Femur (tissue), 1 donor: ENCODE results near the gene TSPAN10.

Experiments
- DNase-seq: peaks from one replicate; pipeline ENCODE4 v3.0.0-alpha.2; 2017

The TSPAN10 gene

DNA sequence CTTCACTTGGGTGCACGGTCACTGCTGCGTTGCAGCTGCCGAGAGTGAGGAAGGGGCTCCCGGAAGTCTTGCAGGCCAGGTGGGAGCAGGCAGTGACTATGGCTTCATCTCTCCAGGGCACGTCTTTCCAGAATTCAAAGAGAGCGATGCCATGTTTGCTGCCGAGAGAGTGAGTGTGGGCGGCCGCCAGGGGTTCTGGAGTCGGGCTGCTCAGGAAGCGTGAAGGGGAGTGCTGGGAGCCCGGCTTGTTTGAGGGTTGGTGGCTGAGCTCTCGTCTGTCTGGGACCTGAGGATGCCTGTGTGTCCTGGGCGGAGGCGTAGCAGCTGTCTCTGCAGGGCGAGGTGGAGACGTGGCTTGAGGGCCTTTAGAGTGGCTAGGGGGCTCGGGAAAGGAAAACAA, 53.1 kb downstream of the TSPAN10 start:
- DNase-seq, result no peak

DNA sequence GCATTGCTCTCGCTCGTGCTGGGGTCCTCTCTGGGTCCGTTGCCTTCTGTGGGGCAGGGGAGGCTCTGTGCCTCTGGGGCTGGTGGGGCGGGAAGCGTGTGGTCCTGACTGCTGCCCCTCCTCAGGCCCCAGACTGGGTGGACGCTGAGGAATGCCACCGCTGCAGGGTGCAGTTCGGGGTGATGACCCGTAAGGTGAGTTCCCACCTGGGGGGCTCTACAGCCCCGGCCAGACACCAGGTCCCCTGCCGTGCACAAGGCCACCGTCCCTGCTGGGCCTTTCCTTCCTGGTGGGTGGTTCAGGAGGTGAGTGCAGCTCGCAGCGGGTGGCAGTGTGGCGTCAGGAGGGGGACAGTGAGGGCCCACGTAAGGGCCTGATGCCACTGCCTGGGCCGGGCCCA, 53.6 kb downstream of the TSPAN10 start:
- no peak for DNase-seq

DNA sequence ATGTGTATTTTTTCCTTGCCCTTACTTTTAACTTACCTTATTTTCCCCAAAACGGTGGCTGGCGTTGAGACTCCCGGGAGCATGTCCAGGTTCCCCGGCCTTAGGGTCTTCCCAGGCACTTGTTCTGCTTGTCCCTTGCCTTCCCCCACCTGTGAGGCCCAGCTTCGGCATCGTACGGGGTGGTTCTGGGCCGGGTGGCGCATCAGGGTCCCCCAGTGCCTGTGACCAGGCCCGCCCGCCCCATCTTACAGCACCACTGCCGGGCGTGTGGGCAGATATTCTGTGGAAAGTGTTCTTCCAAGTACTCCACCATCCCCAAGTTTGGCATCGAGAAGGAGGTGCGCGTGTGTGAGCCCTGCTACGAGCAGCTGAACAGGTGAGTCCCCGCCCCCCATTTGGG, 54.2 kb downstream of the TSPAN10 start:
- DNase-seq, result no peak

DNA sequence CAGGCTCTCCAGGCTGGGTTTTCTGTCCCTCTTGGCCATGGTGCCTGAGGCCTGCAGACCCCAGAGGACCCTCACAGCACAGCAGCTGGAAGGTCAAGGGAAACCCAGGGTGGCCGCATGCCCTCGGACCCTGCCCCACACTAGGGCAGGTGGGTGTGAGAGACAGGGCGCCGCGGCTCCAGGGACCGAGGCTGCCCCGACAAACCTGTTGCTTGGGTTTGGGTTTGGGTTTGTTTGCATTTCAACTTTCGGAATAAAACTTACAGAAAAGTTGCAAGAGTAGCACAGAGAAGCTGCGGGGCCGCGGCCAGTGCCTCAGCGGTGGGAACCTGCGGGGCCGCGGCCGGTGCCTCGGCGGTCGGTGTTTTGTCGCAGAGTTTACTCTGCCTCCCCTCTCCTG, 54.6 kb downstream of the TSPAN10 start:
- no peak for DNase-seq

DNA sequence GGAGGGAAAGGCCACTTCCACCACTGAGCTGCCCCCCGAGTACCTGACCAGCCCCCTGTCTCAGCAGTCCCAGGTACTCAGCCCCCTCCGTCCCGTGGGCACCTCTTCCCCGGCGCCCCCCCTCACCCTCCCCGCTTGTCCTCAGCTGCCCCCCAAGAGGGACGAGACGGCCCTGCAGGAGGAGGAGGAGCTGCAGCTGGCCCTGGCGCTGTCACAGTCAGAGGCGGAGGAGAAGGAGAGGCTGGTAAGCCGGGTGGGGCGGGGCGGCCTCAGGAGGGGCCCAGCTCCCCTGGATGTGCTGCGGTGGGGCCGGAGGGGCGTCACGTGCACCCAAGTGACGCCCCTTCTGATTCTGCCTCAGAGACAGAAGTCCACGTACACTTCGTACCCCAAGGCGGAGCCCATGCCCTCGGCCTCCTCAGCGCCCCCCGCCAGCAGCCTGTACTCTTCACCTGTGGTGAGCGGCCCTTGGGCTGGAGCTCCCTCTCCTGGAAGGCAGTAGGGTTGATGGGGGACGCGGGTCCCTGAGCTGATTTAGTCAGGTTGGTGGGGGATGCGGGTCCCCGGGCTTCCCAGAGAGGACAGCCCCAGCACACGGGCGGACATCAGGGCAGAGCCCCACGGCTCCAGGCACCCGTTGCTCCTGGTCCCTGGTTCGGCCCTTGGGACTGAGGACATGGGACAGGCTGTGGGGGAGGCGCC, 56.7 kb downstream of the TSPAN10 start:
- no peak for DNase-seq

DNA sequence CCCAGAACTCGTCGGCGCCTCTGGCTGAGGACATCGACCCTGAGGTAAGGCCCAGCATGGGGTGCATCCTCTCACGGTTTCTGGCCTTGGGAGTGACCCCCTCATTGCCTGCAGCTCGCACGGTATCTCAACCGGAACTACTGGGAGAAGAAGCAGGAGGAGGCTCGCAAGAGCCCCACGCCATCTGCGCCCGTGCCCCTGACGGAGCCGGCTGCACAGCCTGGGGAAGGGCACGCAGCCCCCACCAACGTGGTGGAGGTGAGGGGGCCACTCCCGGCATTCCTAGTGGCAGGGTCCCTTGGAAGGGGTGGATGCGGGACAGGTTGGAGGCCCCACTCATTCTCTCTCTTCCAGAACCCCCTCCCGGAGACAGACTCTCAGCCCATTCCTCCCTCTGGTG, 57.8 kb downstream of the TSPAN10 start:
- no peak for DNase-seq

DNA sequence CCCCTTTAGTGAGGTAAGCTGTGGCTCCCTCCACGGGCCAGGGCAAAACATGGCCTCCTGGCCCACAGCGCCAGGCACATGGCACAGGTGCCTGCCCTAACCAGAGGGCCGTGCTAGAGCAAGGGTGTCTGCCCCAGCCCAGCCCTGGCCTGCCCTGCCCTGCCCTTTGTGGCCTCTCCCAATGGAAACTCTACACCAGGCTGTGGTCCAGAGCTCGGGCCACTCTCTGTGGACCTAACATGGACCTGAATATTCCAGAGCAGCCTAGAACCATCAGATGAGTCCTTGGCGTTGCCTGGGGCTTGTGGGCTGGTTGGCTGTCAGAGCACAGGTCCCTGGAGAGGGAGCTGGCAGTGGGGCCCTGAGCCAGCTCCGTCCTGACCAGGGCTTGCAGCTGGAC, 58.2 kb downstream of the TSPAN10 start:
- DNase-seq, result no peak

DNA sequence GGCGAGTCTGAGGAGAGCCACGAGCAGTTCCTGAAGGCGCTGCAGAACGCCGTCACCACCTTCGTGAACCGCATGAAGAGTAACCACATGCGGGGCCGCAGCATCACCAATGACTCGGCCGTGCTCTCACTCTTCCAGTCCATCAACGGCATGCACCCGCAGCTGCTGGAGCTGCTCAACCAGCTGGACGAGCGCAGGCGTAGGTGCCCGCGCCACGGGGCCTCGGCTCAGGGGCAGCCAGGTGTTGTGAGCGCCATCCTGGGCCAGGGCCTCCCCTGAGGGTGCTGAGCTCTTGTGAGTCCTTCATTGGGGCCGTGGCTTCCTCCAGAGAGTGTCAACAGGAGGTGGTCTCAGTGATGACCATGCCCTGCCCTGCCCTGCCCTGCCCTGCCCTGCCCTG, 58.8 kb downstream of the TSPAN10 start:
- DNase-seq, result no peak

DNA sequence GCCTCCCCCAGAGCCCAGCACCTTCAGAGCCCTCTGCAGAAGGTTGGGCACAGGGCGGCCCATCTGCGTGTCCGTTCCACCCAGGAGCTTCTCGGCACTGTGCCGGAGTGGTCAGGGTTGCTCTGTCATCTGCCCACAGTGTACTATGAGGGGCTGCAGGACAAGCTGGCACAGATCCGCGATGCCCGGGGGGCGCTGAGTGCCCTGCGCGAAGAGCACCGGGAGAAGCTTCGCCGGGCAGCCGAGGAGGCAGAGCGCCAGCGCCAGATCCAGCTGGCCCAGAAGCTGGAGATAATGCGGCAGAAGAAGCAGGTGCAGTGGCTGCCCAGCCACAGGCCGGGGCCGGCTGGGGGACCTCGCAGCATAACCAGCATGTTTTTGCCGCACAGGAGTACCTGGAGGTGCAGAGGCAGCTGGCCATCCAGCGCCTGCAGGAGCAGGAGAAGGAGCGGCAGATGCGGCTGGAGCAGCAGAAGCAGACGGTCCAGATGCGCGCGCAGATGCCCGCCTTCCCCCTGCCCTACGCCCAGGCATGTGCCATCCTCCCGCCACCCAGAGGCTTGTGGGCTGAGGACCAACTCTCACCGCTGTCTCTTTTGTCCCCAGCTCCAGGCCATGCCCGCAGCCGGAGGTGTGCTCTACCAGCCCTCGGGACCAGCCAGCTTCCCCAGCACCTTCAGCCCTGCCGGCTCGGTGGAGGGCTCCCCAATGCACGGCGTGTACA, 59.4 kb downstream of the TSPAN10 start:
- no peak for DNase-seq

DNA sequence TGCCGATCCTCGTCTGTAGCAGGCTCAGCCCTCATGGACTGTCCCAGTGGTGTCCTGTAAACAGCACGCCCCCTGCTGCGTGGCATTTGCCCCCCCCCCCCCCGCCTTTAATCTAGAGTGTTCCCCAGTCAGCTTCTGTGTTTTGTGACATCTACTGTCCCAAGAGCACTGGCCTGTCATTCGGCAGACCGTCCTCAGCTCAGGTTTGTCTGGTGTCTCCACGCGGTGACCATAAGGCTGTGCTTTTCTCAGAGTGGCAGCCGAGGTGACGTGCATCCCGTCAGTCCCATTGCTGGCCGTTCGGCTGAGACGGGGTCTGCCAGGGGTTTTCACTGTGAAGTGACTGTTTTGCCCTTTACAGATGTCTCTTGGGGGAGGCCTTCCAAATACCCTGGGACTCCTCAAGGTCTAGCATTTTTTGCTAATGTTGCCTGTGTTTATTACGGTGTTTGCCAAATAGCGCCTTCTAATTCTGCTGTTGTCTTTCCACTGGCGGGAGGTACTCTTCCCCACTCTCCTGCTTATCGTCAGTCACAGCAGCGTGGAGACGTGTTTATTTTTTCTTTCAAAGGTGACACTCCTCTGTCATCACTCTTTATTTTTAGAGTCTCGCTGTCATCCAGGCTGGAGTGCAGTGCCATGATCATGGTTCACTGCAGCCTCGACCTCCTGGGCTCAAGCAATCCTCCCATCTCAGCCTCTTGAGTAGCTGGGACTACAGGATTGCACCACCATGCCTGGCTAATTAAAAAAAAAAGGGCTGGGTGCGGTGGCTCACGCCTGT, 60.5 kb downstream of the TSPAN10 start:
- no peak for DNase-seq
